Central memory CD8-positive, alpha-beta T cell (primary cell): ENCODE results near the gene SLC17A2.
A peak's percentile ranks its signal among the peaks of the same experiment; 100 is the strongest.

Experiments used
- ATAC-seq: fragments of 150-1000 bp; cut with Tn5 transposase; replicated peaks from 2 replicates; pipeline ENCODE4 v1.10.0; 2022; ENCODE audit warnings: mild to moderate bottlenecking, moderate FRiP score, moderate number of reproducible peaks; ENCODE audit not compliant: poor library complexity, severe bottlenecking; ENCODE audit errors: extremely low read depth
- DNase-seq, 2 donors: peaks; one replicate each; pipeline ENCODE4 v3.0.0; 2021; ENCODE audit warnings: low spot score in 2 of 2
- H3K27ac Mint-ChIP-seq: one replicate; pipeline ENCODE4 v1.8.0; 2022; ENCODE audit warnings: low read depth, mild to moderate bottlenecking, moderate library complexity, mixed read lengths
- H3K27me3 Mint-ChIP-seq: one replicate; pipeline ENCODE4 v1.8.0; 2022; ENCODE audit warnings: mixed read lengths
- H3K36me3 Mint-ChIP-seq: one replicate; pipeline ENCODE4 v1.8.0; 2022; ENCODE audit warnings: mild to moderate bottlenecking, moderate library complexity, mixed read lengths; ENCODE audit not compliant: insufficient read depth
- H3K4me1 Mint-ChIP-seq: one replicate; pipeline ENCODE4 v1.8.0; 2022; ENCODE audit warnings: mixed read lengths
- H3K4me3 Mint-ChIP-seq: one replicate; pipeline ENCODE4 v1.8.0; 2022; ENCODE audit warnings: mild to moderate bottlenecking, moderate library complexity, mixed read lengths
- H3K9me3 Mint-ChIP-seq: one replicate; pipeline ENCODE4 v1.8.0; 2022; ENCODE audit warnings: mixed read lengths

The SLC17A2 gene, protein sequence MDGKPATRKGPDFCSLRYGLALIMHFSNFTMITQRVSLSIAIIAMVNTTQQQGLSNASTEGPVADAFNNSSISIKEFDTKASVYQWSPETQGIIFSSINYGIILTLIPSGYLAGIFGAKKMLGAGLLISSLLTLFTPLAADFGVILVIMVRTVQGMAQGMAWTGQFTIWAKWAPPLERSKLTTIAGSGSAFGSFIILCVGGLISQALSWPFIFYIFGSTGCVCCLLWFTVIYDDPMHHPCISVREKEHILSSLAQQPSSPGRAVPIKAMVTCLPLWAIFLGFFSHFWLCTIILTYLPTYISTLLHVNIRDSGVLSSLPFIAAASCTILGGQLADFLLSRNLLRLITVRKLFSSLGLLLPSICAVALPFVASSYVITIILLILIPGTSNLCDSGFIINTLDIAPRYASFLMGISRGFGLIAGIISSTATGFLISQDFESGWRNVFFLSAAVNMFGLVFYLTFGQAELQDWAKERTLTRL

DNA sequence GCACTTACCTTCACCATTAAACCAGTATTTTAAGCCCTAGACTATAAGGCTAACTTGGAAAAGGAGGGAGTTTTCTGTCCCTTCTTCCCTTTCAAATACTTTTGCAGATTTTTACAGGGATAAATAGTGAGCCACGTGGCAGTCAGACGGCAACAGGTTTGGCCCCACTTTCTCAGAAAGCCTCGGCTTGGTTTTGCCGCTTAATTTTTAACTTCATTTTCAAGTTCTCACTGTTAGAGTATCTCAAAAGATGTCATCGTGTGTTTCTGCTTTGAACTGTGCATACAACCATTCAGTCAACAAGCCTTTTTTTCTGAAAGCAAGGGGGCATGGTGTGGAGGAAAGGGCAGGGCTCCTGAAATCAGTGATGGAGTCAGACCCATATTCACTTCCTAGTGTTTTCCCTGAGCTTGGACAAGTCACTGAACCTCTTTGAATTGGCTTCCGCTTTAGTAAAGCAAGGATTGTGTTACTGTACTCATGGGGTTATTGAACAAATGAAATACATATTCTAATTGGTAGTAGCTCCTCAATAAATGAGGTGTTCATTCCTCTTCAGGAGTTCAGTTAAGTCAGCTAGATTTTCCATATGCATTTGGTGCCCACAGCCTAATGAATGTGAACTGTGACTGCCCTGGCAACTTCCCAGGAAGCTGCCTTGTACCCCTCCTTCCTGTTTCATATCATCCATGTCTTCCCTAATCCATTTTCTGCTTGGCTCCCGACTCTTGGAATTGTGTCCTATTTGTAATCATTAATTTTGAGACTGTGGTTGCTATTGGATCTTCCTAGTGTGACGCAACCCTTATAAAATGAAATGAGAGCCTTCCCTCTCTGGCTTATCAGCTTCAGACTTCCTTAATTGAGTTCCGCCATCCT is at the start of gene SLC17A2:
Gene SLC17A2 (minus strand): TSS at position 160 of the 879 bp plus-strand sequence. CDS start 4,895 bp downstream, outside the sequence.
- no peak for DNase-seq
- Mint-ChIP-seq H3K36me3 (no peaks in the 10 kb centered on the region), H3K4me1 (no peaks in the 10 kb centered on the region), H3K4me3 (no peak within 1 kb of the TSS), H3K27ac (no peak within 1 kb of the TSS), H3K27me3 (peaks cover 39% of the 10 kb centered on the region), H3K9me3 (no peaks in the 10 kb centered on the region)
- no peak for ATAC-seq

DNA sequence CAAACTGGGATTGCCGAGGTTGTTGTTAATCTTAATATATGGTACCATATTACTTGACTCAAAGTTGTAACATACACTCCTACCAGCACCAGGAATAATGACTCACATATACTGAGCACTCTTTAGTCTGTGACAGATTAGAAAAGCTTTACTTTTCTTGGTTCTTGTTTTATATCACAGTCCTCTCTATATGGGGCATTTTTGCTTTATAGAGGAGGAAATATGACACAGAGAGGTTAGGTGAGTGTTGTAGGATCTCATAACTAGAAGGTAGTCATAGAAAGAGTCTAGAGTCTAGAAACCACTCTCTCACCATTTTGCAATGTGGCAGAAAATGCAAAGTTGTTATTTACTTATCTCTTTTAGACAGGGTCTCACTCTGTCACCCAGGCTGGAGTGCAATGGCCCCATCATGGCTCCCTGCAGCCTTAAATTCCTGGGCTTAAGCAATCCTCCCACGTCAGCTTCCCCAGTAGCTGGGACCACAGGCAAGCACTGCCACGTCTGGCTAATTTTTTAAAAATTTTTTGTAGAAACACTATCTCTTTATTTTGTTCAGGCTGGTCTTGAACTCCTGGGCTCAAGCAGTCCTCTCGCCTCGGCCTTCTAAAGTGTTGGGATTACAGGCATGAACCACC is 45.6 kb upstream of the SLC17A2 start:
- H3K27me3 Mint-ChIP-seq = no peaks in the 10 kb centered on the region
- no peak for ATAC-seq
- H3K4me1 Mint-ChIP-seq = peaks cover 37% of the 10 kb centered on the region
- H3K36me3 Mint-ChIP-seq = peaks cover 69% of the 10 kb centered on the region
- H3K9me3 Mint-ChIP-seq = no peaks in the 10 kb centered on the region
- H3K4me3 Mint-ChIP-seq = no peak overlapping the region
- no peak for DNase-seq
- H3K27ac Mint-ChIP-seq = no peak overlapping the region

DNA sequence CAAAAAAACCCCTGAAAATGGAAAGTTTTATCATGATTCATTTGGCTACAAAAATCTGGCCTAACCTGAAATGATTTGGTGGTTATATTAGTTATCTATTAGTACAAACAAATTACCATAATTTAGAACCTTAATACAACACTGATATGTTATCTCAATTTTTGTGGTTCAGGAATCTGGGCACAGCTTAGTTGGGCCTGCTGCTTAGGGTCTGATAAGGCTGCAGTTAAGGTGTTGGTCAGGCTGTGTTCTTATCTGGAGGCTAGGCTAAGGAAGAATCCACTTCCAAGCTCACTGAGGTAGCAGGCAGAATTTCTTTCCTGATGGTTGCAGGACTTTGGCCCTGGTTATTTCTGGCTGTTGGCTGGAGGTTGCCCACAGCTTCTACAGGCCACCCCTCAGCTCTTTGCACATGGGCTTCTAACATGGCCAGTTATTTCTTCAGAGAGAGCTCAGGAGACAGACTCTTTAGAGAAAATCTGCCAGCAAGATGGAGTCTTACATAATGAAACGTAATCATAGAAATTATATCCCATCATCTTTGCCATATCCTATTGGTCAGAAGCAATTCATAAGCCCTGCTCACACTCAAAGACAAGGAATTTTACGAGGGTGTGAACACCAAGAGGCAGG is 43.5 kb upstream of the SLC17A2 start:
- peaks cover 78% of the 10 kb centered on the region for H3K36me3 Mint-ChIP-seq
- no peak for ATAC-seq
- H3K4me1 Mint-ChIP-seq = peaks cover 46% of the 10 kb centered on the region
- H3K4me3 Mint-ChIP-seq = no peak overlapping the region
- DNase-seq = no peak
- H3K27me3 Mint-ChIP-seq = no peaks in the 10 kb centered on the region
- no peak overlapping the region for H3K27ac Mint-ChIP-seq
- H3K9me3 Mint-ChIP-seq = no peaks in the 10 kb centered on the region

DNA sequence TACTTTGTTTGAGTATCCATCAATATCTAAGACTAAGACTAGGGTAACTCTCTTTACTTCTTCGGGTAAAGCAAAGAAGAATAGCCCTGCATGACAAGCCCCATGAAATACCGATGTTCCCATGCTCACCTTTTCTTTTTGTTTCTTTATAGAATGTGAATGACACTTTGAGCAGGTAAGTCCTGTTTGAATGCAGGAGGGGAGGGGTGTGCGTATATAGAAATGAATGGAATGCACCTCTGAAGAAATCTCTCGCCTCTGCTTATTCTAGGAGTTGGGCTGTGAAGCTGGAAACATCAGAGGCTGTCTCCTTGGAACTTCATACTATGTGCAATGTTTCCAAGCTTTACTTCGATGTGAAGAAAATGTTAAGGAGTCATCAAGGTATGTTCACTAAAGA is 42.4 kb upstream of the SLC17A2 start:
- H3K36me3 Mint-ChIP-seq = peaks cover 81% of the 10 kb centered on the region
- no peak overlapping the region for H3K27ac Mint-ChIP-seq
- H3K4me3 Mint-ChIP-seq = no peak overlapping the region
- no peaks in the 10 kb centered on the region for H3K9me3 Mint-ChIP-seq
- peaks cover 54% of the 10 kb centered on the region for H3K4me1 Mint-ChIP-seq
- ATAC-seq (no peak), DNase-seq (no peak)
- no peaks in the 10 kb centered on the region for H3K27me3 Mint-ChIP-seq

DNA sequence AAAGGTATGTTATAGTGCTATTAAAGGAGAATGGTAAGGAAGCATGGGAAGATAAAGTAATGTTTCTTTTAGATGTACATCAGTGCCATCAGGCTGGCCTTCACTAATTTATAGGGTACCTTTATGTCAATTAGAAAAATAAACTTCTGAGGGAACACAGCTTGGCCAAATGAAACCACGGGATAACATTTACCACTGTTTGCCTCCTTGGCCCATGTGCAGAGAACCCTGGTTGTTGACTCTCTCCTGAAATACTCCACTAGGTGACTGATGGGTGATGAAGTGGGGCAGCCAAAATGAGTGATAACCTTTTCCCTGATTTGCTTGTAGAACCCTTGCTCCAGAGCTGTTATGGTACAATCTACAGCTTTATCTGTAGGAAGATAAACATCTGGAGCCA is 41.6 kb upstream of the SLC17A2 start:
- no peaks in the 10 kb centered on the region for H3K27me3 Mint-ChIP-seq
- H3K9me3 Mint-ChIP-seq = no peaks in the 10 kb centered on the region
- peaks cover 55% of the 10 kb centered on the region for H3K4me1 Mint-ChIP-seq
- H3K4me3 Mint-ChIP-seq = no peak overlapping the region
- no peak for DNase-seq
- ATAC-seq = no peak
- H3K27ac Mint-ChIP-seq = no peak overlapping the region
- peaks cover 84% of the 10 kb centered on the region for H3K36me3 Mint-ChIP-seq

DNA sequence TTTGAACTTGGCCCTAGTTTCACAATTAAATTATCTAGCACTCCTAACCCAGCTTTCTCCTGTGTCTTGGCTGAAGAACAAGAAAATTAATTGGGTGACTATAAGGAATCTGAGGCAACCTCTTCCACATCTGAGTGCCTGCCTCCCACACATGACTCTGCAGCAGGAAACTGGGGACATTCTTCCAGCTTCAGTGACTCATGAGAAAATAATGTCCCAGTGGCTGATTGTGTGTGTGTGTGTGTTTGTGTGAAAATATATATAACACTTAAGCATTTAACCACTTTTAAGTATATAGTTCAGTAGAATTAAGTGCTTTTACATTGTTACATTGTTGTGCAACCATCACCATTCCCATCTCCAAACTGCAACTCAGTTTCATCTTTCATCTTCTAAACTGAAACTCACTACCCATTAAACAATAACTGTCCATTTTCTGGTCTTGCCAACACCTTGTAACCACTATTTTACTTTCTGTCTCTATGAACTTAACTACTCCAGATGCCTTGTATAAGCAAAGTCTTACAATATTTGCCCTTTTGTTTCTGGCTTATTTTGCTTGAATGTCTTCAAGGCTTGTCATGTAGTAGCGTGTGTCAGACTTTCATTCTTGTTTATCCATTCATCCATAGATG is 40.8 kb upstream of the SLC17A2 start:
- no peak overlapping the region for H3K4me3 Mint-ChIP-seq
- no peaks in the 10 kb centered on the region for H3K27me3 Mint-ChIP-seq
- H3K4me1 Mint-ChIP-seq = peaks cover 58% of the 10 kb centered on the region
- ATAC-seq (no peak), DNase-seq (no peak)
- H3K9me3 Mint-ChIP-seq = no peaks in the 10 kb centered on the region
- H3K27ac Mint-ChIP-seq = no peak overlapping the region
- peaks cover 84% of the 10 kb centered on the region for H3K36me3 Mint-ChIP-seq

DNA sequence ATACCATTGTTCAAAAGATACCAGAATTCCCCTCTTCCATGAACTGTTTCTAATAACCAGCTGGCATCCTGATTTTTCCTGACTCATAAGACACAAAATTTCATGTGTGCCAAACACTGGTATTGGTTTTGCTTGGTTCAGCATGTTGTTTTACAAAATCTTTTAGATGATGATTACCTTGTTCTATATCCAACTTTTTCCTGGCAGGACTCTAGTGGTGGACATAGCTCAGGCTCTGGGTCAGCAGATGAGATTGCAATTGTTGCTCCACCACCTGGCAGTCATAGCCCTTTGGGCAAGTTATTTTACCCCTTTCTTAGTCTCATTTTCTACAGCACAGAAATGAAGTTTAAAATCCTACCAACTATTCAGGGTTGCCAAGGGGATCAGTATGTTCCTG is 38.3 kb upstream of the SLC17A2 start:
- H3K4me3 Mint-ChIP-seq = no peak overlapping the region
- no peaks in the 10 kb centered on the region for H3K27me3 Mint-ChIP-seq
- DNase-seq (no peak), ATAC-seq (no peak)
- H3K4me1 Mint-ChIP-seq = peaks cover 77% of the 10 kb centered on the region
- peak overlapping the region; percentile 22 for H3K27ac Mint-ChIP-seq
- no peaks in the 10 kb centered on the region for H3K9me3 Mint-ChIP-seq
- H3K36me3 Mint-ChIP-seq = peaks cover 76% of the 10 kb centered on the region

DNA sequence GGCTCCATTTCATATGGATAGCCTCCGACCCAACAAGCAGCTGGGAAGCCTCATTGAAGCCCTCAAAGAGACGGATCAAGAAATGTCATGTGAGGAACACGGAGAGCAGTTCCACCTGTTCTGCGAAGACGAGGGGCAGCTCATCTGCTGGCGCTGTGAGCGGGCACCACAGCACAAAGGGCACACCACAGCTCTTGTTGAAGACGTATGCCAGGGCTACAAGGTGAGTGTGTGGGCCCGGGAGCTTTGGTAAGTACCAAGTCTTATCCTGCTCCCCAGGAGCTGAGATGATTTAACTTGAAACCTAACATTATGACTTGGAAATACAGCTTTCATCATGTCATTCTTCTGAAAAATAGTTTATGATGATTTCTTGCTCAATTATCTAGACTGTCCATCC is 36.2 kb upstream of the SLC17A2 start:
- Mint-ChIP-seq H3K4me3 (peak overlapping the region; percentile 87), H3K4me1 (peaks cover 90% of the 10 kb centered on the region), H3K27ac (peak overlapping the region; percentile 50), H3K27me3 (no peaks in the 10 kb centered on the region), H3K36me3 (peaks cover 73% of the 10 kb centered on the region), H3K9me3 (no peaks in the 10 kb centered on the region)
- DNase-seq = no peak
- no peak for ATAC-seq

DNA sequence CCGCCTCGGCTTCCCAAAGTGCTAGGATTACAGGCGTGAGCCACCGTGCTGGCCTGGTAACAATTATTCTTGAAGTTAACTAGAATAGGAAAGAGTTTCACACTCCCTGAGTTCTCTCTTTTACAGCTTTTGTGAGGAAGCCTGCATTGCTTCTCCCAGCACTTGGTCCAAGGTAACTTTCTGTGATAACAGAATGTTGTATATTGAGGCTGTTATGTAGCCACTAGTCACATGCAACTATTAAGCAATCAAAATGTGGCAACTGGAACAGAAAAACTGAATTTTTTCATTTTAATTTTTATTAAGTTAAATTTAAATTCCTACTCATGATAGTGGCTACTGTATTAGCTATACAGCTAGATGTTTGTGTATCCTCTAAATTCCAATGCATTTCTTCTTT is 34.6 kb upstream of the SLC17A2 start:
- no peak for ATAC-seq
- Mint-ChIP-seq H3K27ac (peak overlapping the region; percentile 93), H3K9me3 (no peaks in the 10 kb centered on the region), H3K4me3 (peak overlapping the region; percentile 87), H3K4me1 (peaks cover 90% of the 10 kb centered on the region), H3K36me3 (peaks cover 60% of the 10 kb centered on the region), H3K27me3 (no peaks in the 10 kb centered on the region)
- no peak for DNase-seq

DNA sequence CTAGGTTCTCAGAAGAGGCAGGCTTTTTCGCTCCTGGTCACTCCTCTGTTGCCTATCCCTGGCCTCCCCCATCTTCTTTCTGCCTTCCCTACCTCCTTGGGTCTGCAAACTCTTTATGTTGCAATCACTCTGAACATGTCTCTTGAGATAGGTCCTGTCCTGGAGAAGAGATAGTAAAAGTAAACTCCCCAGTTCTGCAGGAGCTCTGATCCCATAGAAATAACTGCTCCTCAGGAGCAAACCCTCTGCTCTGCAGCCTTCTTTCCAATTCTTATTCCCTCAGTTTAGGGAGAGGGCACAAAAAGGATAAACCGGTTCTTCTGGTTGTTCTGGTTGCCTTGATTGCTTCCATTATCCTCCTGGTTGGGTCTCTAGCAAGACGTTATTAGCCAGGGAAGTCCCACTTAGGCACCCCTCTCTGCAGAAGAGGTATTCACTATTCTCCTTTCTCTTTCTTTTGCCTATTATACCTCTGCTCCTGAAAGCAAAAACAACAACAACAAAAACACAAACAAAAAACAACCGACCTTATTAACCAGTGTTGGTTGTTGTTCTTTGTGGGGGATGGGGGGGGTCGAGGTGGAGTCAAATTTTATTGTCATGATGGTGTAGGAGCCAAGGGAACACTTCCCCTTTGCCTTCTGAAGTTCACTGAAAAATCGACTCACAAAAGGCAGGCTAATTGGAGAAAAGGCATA is 33.1 kb upstream of the SLC17A2 start:
- H3K4me3 Mint-ChIP-seq = peak overlapping the region; percentile 87
- H3K27ac Mint-ChIP-seq = peak overlapping the region; percentile 93
- peaks cover 48% of the 10 kb centered on the region for H3K36me3 Mint-ChIP-seq
- no peak for DNase-seq
- no peaks in the 10 kb centered on the region for H3K9me3 Mint-ChIP-seq
- no peak for ATAC-seq
- no peaks in the 10 kb centered on the region for H3K27me3 Mint-ChIP-seq
- peaks cover 94% of the 10 kb centered on the region for H3K4me1 Mint-ChIP-seq
